GM12892 (cell line): ENCODE measurements around the gene B4GALT4.

Source experiments
- POLR2A ChIP-seq: IDR thresholded peaks from 2 replicates; pipeline ENCODE4 v1.6.1; 2011; ENCODE audit warnings: low read depth, low read length, control low read depth
- POLR2AphosphoS5 ChIP-seq: IDR thresholded peaks from 2 replicates; pipeline ENCODE4 v1.6.1; 2011; ENCODE audit warnings: low read depth, low read length, control low read depth
- TAF1 ChIP-seq: IDR thresholded peaks from 2 replicates; pipeline ENCODE4 v1.6.1; 2011; ENCODE audit warnings: low read depth, mild to moderate bottlenecking, control low read depth, low read length, borderline replicate concordance

GRCh38 chr3:119236756-119237155 is 3.9 kb downstream of the B4GALT4 start:
- TF ChIP-seq TAF1 (no peak), POLR2AphosphoS5 (no peak), POLR2A (no peak)
